A549 (cell line): ENCODE measurements around the gene MBD2.

Experiments
- EP300 ChIP-seq, 2 experiments: fragments of >200 bp; sonication (Bioruptor Twin); formaldehyde crosslinking; IDR thresholded peaks; 2 replicates in 1 of 2; 3 replicates in 1 of 2; pipeline ENCODE4 v1.6.1; 2016 to 2017
- POLR2A ChIP-seq: IDR thresholded peaks from 2 replicates; pipeline ENCODE4 v1.6.1; 2012; ENCODE audit warnings: mild to moderate bottlenecking, low read length

DNA sequence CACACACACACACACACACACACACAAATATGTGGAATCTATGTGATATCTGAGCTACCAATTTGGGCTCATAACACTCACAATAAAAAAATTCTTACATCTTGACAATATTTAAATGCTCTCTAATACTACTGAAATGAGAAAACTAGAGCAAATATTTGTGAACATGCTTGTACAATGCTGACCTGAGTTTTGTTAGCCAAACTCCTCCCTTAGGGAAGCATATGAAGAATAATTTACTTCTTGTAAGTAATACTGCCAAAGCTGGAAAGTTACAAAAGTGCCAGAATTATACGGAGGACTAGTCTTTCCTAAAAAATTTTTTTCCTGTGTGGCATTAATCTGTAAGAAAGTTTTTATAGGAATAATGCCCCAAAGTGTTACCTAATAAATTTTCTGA, 18.5 kb downstream of the MBD2 start:
- TF ChIP-seq EP300 (IDR thresholded peaks at IDR 0.05) = no peak
- TF ChIP-seq POLR2A = no peak
